ENCODE results near the gene ISOC1.

The ISOC1 gene

GRCh38 chr5:129141078-129141477 is 46.5 kb downstream of the ISOC1 start:
- DNase-seq: no peak

GRCh38 chr5:129141696-129142095 is 47.1 kb downstream of the ISOC1 start:
- DNase-seq: no peak

- no peak for DNase-seq
Observed at GRCh38 chr5:129155876-129156275, 61.3 kb downstream of the ISOC1 start.

GRCh38 chr5:129161830-129162229 is 67.3 kb downstream of the ISOC1 start:
- no peak for DNase-seq

Measured in activated T-cell treated with anti-CD3 and anti-CD28 coated beads, Interleukin-2, amount 50 U/mL, for 48 hours (primary cell).